Measurements from ENCODE around the gene PODN. TPM values are rescaled to one million over a fixed set of nuclear protein-coding genes. Genes with fewer than 3 reads are reported as not detected.

The PODN gene
- total and polyA plus RNA-seq, 2 donors (not counting 3 experiments of a cell fraction or from before 2014, with no cell fraction given): 1.3 to 1.5 TPM

DNA sequence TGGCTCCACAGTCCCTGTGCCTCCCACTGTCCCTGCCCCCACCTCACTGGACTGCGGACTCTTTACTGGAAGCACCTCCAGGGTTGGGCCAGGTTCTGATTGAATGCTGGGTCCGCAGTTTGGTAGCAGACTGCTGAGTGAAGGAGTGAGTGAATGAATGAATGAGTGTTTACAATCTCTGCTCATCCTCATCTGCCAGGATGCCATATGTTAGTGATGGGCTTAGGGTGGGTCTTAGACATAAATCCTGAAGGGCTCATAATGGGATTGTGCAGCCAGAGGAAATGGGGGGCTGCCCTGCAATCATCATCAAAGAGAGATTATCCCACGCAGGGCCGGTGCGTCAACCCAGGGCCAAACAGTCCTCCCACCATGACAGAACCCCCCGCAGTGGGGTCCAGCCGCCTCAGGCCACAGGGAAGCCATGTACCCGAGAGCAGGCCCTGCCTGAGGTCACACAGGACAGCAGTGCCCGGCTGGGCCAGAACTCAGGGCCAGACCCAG lies 54.3 kb downstream of the PODN start:
- no peaks in the 10 kb centered on the region for H3K4me1 ChIP-seq (ENCODE audit: control insufficient read depth, extremely low read depth, insufficient read depth, low read length)
- no peak for FAIRE-seq
- no peaks in the 10 kb centered on the region for H3K27me3 ChIP-seq (ENCODE audit: control insufficient read depth in 2 of 2, insufficient read depth in 2 of 2, low read length in 2 of 2)
- TF ChIP-seq POLR2A (IDR thresholded peaks at IDR 0.05; ENCODE audit: low read depth, low read length) (no peak), EZH2 (IDR thresholded peaks at IDR 0.05; ENCODE audit: borderline replicate concordance, low read depth, low read length, severe bottlenecking) (no peak), JUN (IDR thresholded peaks at IDR 0.05; ENCODE audit: borderline replicate concordance, insufficient read depth, insufficient read length, low read depth) (no peak), MAX (IDR thresholded peaks at IDR 0.05; ENCODE audit: insufficient read depth, insufficient read length) (no peak), FOS (IDR thresholded peaks at IDR 0.05; ENCODE audit: borderline replicate concordance, insufficient read depth, low read length) (no peak), MYC (IDR thresholded peaks at IDR 0.05; ENCODE audit: low read depth, low read length) (no peak), GATA2 (IDR thresholded peaks at IDR 0.05; ENCODE audit: insufficient read depth, insufficient read length, low read depth, low read length) (no peak), POLR2AphosphoS5 (IDR thresholded peaks at IDR 0.05; ENCODE audit: insufficient read depth, low read depth, low read length) (no peak)
- TF ChIP-seq, protein P1, sequence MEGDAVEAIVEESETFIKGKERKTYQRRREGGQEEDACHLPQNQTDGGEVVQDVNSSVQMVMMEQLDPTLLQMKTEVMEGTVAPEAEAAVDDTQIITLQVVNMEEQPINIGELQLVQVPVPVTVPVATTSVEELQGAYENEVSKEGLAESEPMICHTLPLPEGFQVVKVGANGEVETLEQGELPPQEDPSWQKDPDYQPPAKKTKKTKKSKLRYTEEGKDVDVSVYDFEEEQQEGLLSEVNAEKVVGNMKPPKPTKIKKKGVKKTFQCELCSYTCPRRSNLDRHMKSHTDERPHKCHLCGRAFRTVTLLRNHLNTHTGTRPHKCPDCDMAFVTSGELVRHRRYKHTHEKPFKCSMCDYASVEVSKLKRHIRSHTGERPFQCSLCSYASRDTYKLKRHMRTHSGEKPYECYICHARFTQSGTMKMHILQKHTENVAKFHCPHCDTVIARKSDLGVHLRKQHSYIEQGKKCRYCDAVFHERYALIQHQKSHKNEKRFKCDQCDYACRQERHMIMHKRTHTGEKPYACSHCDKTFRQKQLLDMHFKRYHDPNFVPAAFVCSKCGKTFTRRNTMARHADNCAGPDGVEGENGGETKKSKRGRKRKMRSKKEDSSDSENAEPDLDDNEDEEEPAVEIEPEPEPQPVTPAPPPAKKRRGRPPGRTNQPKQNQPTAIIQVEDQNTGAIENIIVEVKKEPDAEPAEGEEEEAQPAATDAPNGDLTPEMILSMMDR (IDR thresholded peaks at IDR 0.05; ENCODE audit: extremely low read depth in 1 of 2, insufficient read depth in 1 of 2, low read depth in 1 of 2, low read length in 2 of 2): no peak
- ChIA-PET POLR2A (no interaction called here), CTCF (no interaction called here)
- DNase-seq (ENCODE audit: low read depth, low spot score): no peak
- H3K9me3 ChIP-seq (replicated peaks; ENCODE audit: control insufficient read depth, insufficient read depth, low read length): no peaks in the 10 kb centered on the region
- no peak overlapping the region for H3K4me2 ChIP-seq (ENCODE audit: insufficient read depth, low read length)
- H3K79me2 ChIP-seq (ENCODE audit: control insufficient read depth, insufficient read depth, low read length): no peaks in the 10 kb centered on the region
- H4K20me1 ChIP-seq (replicated peaks; ENCODE audit: control insufficient read depth, extremely low read depth, insufficient read depth, low read length): no peaks in the 10 kb centered on the region
- H3K4me3 ChIP-seq (replicated peaks in 1 of 3; ENCODE audit: insufficient read depth in 1 of 3, low read depth in 1 of 3, low read length in 3 of 3): no peak overlapping the region
- dilution Hi-C loops (cut with MboI; ENCODE audit: extremely low pct_ligation_motif_present, low sequenced_read_pairs) (no loop called here), intact Hi-C loops (cut with micrococcal nuclease) (no loop called here)
- H3K9me1 ChIP-seq (replicated peaks; ENCODE audit: control insufficient read depth, extremely low read depth, insufficient read depth, low read length): no peaks in the 10 kb centered on the region
- H3K36me3 ChIP-seq (ENCODE audit: control insufficient read depth in 2 of 2, extremely low read depth in 1 of 2, insufficient read depth in 2 of 2, low read length in 2 of 2): no peaks in the 10 kb centered on the region
- no peak overlapping the region for H3K27ac ChIP-seq (ENCODE audit: insufficient read depth, low read depth, low read length)
- H2AFZ ChIP-seq (ENCODE audit: low read depth, low read length): no peak overlapping the region
- BruUV-seq (replicated peaks): no TSS peak
- H3K9ac ChIP-seq (replicated peaks; ENCODE audit: extremely low read depth, insufficient read depth, low read length): no peak overlapping the region
